AG08395 (cell line): ENCODE results near the gene SPARC.
"Not testable (repeated sequence)": the region's sequence is repeated elsewhere in the genome, so short reads cannot be mapped to it uniquely, and the experiment has no call there.

ENCODE experiments used
- DNase-seq: peaks from one replicate; pipeline ENCODE4 v3.0.0; 2012; ENCODE audit warnings: mixed read lengths, low spot score

The SPARC gene

DNA sequence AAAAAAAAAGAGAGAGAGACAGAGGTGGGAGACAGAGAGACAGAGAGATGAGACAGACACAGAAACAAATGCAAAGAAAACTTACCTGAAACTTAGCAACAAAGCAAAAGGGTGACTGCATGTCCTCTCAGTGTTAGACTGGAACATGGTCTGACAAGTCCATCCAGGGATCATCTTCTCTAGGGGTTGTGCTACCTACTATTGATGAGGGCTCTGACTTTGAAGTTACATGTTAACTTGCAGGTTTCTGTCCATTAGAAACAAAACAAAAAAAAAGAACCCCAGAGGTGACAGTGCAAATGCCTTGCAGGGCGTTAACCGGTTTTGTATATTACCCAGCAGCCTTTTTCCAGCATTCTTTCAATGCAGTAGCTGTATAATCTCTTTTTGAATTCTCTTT lies 13.6 kb upstream of the SPARC start:
- no peak for DNase-seq

DNA sequence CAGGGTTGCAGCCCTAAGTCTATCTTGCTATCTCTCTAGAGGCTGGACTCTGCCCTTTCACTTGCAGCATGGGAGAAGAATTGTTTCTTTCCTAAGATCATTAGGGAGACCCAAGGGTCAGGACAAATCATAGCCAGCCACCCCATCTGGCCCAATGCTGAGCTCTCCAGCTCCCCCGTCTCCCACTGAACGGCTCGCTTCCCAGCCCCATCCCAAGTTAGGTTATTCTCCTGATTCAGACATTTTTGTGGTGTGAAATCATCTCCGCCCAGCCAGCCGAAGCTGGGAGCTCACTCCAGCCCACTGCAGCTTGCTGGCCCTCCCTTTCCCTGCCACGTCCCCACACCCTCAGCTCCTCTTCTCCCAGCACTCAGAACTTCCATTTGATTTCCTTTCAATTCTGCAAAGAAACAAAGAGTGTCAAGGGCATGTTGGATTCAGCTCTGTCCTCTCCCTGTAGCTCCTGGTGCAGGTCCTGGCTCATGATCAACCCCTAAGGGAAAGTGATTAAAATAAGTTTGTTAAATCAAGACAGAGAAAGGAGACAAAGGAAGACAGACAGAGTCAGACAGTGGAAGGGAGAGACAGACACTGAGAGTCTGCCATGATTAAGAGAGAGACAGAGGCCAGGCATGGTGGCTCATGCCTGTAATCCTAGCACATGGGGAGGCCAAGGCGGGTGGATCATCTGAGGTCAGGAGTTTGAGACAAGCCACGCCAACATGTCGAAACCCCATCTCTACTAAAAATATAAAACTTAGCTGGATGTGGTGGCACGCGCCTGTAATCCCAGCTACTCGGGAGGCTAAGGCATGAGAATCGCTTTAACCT lies 12.6 kb upstream of the SPARC start:
- peak; percentile 94 for DNase-seq

DNA sequence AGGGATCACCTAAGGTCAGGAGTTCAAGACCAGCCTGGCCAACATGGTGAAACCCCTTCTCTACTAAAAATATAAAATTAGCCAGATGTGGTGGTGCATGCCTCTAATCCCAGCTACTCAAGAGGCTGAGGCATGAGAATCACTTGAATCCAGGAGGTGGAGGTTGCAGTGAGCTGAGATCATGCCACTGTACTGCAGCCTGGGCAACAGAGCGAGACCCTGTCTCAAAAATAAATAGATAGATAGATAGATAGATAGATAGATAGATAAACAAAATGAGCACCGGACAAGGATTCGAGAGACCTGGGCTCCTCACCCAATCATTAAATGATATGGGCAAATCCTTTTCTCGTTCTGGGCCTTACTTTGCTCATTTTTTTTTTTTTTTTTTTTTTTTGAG lies 11.4 kb upstream of the SPARC start:
- DNase-seq = not testable (repeated sequence)

DNA sequence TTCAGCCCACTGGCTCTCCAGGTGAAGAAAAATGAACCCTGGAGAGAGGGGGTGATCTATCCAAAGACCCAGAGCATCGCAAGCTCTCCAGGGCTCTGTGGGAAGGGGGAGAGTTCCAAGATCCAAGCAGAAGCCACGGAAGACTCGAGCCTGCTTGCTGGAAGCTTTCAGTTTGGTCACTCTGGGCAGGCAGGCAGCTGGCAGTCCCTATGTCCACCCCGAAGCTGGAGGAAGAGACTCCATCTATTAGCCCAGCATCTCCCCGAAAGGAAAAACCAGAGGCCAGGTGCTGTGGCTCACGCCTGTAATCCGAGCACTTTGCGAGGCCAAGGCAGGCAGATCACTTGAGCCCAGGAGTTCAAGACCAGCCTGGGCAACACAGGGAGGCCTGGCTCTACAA lies 10.7 kb upstream of the SPARC start:
- no peak for DNase-seq

DNA sequence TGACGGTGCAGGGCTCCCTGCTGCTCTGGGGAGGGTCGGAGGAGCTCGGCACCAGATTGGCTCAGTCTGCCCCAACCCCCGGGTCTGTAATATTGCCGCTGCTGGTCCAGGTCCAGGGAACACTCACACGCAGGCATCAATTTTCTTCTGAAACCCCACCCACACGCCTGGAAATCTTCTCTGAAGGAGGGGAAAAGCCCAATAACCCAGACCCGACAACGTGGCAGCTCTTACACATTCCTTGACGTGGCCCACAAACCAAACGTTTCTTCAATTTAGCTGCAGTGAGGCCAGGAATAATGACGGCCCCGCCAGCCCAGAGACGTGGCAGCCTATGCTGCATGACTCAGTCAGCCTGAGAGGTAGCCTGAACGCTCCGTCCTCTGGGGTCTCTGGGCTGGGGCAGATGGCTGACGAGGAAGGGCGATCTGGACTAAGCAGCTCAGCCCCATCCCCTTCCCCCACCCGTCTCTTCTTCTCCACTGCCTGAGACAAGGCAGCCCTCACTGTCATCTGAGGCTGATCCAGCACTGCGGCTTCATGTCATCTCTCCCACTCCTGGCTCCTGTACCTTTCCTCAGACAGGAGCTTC lies 9.9 kb upstream of the SPARC start:
- peak; percentile 95 for DNase-seq

DNA sequence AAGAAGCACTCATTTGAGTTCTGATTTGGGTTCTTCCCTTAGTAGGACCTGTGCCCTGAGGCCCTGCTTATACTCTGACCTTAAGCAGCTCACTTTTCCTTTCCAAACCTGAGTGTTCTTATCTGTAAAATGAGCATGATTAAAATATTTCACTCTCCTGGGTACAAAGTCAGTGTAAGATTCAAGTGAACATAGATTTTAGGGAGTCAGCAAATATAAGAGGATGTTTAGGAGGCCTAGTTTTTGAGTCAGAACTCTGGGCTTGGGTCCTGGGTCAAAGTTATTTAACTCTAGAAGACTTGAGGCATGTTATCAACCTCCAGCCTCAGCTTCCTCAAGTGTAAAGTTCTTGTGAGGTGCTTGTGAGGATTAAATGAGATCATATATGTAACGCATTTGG lies 8.7 kb upstream of the SPARC start:
- DNase-seq = no peak

DNA sequence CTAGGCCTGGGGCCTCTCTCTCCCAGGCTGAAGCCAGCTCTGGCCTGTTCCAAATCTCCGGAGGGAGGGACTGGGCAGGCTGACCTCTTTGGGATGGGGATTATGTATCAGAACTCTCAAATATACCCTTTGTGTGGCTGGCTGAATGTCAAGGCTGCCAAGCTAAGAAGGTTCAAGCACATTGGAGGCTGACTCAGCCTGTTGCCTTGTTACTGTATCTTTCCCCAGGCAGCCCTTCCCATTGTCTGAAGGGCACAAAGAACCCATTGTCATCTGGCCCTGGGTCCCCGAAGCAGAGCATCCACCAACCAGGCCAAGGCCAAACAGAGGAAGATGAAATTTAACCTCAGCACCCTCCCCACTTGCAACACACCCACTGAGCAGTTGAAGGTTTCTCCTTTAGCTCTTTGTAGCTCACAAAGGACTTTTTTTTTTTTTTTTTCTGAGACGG lies 7.3 kb upstream of the SPARC start:
- no peak for DNase-seq

DNA sequence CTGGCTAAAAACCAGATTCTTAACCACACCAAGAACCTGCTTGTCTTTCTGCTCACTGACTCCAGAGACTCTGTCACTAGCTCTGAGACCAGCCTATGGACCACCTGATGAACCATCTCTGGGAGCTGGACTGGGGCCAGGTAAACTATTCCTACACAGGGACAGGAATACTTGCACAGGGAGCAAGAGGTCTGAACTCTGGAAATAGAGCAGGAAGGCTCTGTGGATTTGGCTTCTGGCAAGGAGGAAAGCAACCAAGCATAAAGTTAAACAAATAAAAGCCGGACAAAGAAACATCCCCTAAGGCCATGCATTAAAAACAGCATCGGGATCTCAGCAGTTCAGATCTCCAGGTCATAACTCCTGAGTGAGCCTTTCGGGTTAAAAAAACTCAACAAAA lies 5.6 kb upstream of the SPARC start:
- no peak for DNase-seq

DNA sequence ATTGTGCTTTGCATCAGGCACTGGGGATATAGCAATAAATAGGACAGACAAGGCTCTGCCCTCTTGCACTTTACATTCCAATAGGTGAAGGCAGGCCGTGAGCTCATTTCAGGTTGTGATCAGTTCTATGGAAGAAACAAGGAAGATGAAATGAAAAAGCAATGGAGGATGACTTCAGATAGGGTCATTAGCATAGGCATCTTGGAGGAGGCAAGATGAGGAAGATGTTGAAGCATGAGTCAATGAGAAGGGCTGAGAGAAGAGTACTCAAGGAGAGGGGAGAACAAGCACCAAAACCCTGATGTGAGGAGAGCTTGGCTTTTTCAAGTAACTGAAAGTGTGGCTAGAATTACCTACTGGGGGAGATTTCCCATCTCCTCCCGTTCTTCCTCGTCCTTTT lies 5.0 kb upstream of the SPARC start:
- no peak for DNase-seq

DNA sequence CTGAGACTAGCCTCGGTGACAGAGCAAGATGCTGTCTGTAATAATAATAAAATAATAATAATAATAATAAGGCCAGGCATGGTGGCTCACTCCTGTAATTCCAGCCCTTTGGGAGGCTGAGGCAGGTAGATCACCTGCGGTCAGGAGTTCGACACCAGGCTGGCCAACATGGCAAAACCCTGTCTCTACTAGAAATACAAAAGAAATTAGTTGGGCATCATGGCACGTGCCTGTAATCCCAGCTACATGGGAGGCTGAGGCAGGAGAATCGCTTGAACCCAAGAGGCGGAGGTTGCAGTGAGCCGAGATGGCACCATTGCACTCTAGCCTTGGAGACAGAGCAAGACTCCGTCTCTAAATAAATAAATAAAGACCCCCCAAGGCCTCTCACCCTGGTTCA lies 2.9 kb upstream of the SPARC start:
- not testable (repeated sequence) for DNase-seq

DNA sequence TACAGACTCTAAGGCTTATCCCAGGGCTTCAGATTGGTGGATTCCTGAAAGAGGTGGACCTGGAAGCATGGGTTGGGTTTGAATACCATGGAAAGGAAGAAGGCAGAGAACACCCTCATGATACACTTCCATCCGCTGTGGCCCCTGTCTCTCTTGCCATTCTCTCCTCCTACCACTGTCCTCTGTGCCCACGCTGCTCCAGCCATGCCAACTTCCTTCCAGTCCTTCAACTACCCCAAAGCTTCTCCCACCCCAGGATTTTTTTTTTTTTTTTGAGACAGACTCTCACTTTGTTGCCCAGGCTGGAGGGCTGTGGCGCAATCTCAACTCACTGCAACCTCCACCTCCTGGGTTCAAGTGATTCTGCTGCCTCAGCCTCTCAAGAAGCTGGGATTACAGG lies 1.7 kb upstream of the SPARC start:
- no peak for DNase-seq

DNA sequence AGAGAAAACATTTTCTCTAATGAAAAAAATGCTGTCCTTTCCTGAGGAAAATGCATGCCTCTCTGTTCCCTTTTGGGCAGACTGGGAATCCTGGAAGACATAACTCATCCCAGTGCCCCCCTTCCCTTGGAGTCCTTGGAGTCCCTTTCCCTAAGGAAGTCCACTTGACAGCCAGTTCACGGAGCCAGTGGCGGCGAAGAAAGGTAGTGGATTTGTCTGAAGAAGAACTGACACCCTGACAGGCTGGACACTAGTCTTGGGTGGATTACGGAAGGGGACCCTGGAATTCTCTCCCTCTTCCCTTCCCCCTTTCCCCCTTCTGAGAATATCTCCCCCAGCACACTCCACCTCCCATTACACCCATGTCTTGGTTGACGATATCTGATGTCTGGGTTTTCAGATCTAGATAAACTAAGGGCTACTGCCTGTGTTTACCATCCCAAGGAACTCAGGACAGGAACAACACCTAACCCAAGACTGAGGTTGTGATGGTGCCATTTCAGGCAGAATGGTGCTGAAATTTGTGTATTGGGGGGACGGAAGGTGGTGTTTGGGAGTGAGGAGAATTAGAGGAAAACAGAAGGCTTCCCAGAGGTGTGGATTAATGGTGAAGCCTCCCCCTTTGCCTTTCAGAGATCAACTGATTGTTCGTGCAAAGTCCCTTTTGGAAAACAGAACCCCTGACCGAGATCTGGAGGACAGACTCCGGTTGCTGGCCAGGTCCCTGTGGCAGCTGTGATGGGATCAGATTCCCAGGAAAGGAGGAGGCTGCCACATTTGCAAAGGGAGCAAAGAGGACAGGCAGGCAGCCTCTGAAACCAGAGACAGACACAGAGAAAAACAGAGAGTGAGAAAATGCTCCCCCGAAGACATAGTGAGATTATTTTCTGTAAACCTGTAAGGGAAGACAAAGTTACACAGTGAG lies 704 bp downstream of the SPARC start:
- DNase-seq = no peak

DNA sequence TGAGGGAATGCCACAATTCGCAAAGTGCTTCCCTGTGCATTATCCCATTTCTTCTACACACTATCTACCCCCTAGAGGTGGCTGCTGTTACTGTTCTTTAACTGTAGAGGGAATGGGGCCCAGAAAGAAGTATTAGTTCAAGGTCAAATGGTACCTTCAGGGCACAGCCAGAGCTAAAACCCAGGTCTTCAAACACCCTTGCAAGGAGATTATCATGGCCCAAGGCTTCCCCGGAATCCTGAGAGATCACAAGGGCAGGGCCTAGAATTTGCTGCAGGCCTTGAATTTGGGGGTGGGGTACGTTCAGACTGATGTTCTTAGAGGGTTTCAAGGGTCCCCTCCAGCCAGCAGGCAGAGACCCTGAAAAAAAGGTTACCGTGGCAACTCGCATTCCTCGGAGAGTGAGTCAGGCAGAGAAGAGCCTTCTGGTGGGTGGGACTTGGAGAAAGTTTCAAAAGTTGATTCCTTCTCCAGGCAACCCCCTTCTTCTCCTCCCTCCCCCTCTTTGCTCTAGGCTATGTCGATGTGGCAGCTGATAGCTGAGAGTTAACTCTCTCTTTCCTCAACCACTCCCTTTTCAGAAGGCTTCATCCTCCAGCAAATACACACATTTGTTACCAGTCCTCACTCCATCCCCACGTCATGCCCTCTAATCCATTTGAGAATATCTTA lies 1.9 kb downstream of the SPARC start:
- peak; percentile 74 for DNase-seq

DNA sequence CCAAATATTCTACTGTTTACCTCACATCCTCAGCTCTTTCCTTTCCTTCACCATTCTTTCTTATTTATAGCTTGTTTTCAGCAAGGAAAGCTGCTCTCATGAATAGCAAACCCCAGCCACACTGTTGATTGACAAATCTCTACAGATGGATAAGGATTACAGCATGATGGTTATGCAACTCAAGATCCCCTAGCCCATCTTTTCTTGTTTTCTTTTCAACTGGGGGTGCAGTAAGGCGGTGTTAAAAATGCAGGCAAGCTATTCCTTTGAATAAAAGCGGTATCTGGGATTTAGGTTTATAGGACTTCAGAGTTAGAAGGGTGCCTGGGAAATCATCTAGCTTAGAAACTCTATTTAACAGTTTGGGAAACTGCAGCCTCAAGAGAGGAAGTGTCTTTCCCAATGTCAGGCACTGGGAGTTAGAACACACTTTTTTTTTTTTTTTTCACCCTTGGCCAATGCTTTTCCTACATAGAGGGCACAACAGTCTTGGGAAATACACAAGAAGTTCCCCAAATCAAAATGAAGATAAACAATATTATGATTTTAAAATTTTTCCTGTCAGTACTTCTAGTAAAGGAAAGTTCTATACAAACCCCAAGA lies 2.6 kb downstream of the SPARC start:
- DNase-seq = no peak

DNA sequence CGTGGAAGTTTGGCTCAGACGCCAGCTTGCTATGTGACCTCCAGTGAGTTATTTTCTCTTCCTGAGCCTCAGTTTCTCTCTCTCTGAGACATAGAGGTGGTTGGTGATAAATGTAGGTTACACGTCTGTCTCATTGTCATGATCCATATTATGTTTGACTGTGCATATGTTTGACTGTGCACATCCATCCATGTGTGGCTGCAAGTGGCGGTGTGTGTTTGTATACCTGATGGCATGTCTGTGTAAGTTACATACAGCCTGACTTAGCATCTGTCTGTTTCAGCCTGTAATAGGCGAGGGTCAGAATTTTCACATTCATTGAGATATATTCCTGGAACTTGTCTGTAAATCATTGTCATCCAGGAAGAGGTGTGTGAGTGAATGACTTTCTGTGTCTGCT lies 3.3 kb downstream of the SPARC start:
- no peak for DNase-seq

DNA sequence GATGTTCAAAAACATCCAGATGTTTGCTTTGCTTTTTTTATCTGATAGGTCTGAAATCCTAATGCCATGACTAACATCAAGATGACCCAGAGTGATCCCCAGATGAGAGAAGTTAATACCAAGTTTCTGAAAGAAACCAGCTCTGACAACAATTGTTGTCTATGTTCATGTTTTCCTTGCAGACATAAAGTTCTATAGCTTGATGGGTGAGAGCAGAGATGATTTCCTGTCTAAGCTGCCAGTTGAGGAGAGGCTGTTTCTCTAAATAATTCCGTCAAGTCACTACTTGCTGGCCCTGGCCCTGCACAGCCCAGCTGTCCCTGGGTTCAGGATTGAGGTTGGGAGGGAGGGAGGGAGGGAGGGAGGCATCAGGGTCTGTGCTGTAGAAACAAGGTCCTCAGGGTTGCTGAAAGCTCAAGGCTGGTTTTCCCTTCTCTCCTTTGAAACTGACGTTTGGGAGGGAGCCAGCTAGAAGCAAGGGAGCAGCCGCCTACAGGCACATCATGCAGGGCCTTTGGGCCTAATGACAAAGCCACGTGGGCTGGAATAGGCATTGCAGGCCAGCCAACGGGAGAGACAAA lies 3.9 kb downstream of the SPARC start:
- DNase-seq = no peak

DNA sequence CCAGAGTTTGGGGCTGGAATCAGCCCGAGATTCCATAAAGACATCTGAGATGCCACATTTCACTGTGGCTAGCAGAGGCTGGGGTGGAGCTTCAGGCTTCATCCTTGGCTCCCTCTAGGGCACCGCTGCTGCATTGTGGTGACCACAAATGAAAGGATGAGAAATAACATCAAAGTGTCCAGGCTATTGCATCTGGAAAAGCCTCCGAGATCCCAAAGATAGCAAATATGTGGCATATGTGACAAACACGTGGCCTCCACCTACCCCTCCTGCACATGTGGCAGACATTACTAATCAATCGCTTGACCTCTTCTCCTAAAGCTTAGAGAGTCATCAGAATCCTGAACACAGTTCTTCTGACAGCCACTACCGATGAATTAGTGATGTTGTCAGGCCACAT lies 4.5 kb downstream of the SPARC start:
- no peak for DNase-seq

DNA sequence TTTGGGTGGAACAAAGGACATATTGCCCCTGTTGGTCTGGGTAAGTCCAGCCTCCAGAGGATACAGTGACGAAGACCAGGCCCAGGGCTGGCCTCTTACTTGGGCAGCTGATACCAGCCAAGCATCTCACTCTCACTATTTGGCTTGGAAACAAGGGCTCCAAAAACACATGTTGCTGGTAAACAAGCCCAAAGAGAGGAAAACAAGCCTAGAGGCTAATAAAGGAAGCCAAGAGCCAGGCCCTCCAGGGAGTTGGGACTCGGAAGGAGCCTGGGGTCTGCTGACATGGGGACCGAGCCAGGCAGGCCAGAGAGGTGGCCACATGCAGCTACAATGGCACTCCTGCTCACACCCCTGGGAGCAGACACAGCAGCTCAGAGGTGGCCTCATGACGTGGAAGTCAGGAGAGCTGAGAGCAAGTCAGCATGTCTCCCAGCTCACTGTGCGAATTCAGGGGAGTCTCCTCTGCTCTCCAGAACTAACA lies 5.7 kb downstream of the SPARC start:
- DNase-seq = no peak

DNA sequence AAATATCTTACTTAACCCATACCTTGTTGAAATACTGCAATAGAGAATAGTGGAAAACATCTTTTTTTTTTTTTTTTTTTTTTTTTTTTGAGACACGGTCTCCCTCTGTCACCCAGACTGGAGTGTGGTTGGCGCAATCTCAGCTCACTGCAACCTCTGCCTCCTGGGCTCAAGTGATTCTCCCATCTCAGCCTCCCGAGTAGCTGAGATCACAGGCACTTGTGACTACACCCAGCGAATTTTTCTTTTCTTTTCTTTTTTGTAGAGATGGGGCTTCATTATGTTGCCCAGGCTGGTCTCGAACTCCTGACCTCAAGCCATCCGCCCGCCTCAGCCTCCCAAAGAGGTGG lies 6.6 kb downstream of the SPARC start:
- not testable (repeated sequence) for DNase-seq

DNA sequence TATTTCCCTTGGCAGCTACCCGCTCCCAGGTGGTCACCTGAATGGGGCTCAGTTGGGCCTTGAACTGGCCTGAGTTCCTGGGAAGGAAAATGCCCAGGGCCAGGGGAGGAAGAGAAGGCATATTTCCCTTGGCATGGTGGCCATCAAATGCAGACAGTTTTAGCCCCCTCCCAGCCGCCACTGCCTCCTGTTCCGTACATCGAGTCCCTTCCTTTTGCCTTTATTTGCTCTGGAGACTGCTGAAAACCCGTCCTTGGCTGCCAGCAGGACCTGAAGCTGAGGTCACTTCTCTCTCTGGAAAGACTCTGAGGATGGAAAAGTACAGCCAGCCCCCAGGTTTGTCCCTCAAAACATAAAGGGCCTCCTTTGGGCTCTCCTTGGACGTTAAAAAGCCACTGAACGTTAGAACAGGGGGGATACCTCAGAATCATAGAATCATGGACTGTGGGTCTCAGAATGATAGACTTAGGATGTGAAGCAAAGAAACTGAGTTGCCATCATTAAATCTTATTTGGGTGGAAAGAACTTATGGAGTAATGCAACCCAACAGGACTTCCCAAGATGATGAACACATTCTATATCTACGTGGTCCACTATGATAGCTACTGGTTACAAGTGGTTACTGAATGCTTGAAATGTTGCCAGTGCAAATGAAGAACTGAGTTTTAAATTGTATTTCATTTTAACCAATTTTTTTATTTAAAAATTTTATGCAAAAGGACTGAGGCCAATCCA lies 7.1 kb downstream of the SPARC start:
- DNase-seq = no peak

DNA sequence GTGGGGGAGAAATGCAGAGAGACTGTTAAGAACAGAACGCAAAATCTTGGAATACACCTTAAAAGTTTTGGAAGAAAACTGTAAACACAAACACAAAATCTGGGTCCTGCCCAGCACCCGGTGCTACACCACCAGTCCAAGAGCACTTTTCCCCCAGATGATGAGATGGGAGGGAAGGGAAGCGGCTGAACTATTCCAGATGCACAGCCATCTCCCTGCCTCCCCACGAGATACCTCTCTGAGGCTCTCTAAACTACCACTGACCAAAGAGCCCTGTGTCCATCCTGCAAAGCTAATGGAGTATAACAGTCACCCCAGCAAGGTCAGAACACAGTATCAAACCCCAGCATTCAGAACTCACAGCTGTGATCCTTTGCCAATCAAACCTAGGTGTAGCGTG lies 8.0 kb downstream of the SPARC start:
- no peak for DNase-seq
